ENCODE results near the gene NUDCD3.

DNA sequence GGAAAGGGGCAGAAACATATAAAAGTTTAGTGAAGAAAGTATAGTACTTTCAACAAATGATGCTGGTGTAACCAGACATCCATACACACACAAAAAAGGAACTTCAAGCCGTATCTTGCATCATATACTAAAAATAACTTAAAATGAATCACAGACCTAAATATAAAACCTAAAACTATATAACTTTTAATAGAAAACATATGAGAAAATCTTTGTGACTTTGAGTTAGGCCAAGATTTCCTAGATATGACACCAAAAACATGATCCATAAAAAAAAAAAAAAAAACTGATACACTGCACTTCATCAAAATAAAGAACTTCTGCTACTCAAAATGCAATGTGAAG is 40.9 kb downstream of the NUDCD3 start:
- TF ChIP-seq TCF12 (IDR thresholded peaks at IDR 0.05; ENCODE audit: low read depth, low read length) (no peak), PHF8 (conservative IDR thresholded peaks at IDR 0.05; ENCODE audit: low read depth, low read length) (no peak), POLR2A (IDR thresholded peaks at IDR 0.05; ENCODE audit: control extremely low read depth in 1 of 2, low read depth in 2 of 2, low read length in 2 of 2) (no peak), RAD21 (IDR thresholded peaks at IDR 0.05 in 1 of 2, conservative IDR thresholded peaks at IDR 0.05 in 1 of 2; ENCODE audit: low read depth in 2 of 2, low read length in 2 of 2) (no peak), SRF (IDR thresholded peaks at IDR 0.05; ENCODE audit: low read depth, low read length) (no peak), TAF1 (IDR thresholded peaks at IDR 0.05; ENCODE audit: low read depth, low read length) (no peak), SUZ12 (IDR thresholded peaks at IDR 0.05; ENCODE audit: low read length) (no peak), SIRT6 (IDR thresholded peaks at IDR 0.05; ENCODE audit: low read length) (no peak), SP2 (IDR thresholded peaks at IDR 0.05; ENCODE audit: low read length) (no peak)
- TF ChIP-seq, protein P1, sequence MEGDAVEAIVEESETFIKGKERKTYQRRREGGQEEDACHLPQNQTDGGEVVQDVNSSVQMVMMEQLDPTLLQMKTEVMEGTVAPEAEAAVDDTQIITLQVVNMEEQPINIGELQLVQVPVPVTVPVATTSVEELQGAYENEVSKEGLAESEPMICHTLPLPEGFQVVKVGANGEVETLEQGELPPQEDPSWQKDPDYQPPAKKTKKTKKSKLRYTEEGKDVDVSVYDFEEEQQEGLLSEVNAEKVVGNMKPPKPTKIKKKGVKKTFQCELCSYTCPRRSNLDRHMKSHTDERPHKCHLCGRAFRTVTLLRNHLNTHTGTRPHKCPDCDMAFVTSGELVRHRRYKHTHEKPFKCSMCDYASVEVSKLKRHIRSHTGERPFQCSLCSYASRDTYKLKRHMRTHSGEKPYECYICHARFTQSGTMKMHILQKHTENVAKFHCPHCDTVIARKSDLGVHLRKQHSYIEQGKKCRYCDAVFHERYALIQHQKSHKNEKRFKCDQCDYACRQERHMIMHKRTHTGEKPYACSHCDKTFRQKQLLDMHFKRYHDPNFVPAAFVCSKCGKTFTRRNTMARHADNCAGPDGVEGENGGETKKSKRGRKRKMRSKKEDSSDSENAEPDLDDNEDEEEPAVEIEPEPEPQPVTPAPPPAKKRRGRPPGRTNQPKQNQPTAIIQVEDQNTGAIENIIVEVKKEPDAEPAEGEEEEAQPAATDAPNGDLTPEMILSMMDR (IDR thresholded peaks at IDR 0.05; ENCODE audit: control extremely low read depth in 1 of 3, insufficient read depth in 1 of 3, low read depth in 1 of 3, low read length in 3 of 3) = no peak
- TF ChIP-seq, protein P2, sequence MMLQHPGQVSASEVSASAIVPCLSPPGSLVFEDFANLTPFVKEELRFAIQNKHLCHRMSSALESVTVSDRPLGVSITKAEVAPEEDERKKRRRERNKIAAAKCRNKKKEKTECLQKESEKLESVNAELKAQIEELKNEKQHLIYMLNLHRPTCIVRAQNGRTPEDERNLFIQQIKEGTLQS (IDR thresholded peaks at IDR 0.05; ENCODE audit: insufficient read depth, low read depth, low read length) = no peak
- TF ChIP-seq, protein P3, sequence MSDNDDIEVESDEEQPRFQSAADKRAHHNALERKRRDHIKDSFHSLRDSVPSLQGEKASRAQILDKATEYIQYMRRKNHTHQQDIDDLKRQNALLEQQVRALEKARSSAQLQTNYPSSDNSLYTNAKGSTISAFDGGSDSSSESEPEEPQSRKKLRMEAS (IDR thresholded peaks at IDR 0.05) = no peak

Data from H1 (cell line).